Tibial nerve (tissue), 3 donors: Measurements from ENCODE around the gene COBLL1.

Experiments
- CTCF ChIP-seq, 5 experiments: fragments of 200-600 bp in 3 of 5; fragments of 450-650 bp in 2 of 5; sonication (generic) in 3 of 5; IDR thresholded peaks; one replicate each; pipeline ENCODE4 v1.5.1; 2016 to 2019; ENCODE audit warnings: antibody characterized with exemption in 5 of 5, mild to moderate bottlenecking in 3 of 5, moderate library complexity in 2 of 5
- POLR2A ChIP-seq, 2 donors: fragments of 450-650 bp; IDR thresholded peaks; one replicate each; pipeline ENCODE4 v1.6.1; 2017; ENCODE audit warnings: antibody characterized with exemption in 2 of 2, mild to moderate bottlenecking in 2 of 2, moderate library complexity in 2 of 2

GRCh38 chr2:164719996-164720941, 121.4 kb downstream of the COBLL1 start:
- TF ChIP-seq CTCF (IDR thresholded peaks at IDR 0.05), result no peak
- no peak for TF ChIP-seq POLR2A (IDR thresholded peaks at IDR 0.05)
